ENCODE data around the gene FBRSL1. TPM values are rescaled to one million over a fixed set of nuclear protein-coding genes. Genes with fewer than 3 reads are reported as not detected.
"Not testable (repeated sequence)": the region's sequence is repeated elsewhere in the genome, so short reads cannot be mapped to it uniquely, and the experiment has no call there.

The FBRSL1 gene
- polyA plus RNA-seq, 3 donors: 80.6 to 90.2 (median 82.2) TPM

DNA sequence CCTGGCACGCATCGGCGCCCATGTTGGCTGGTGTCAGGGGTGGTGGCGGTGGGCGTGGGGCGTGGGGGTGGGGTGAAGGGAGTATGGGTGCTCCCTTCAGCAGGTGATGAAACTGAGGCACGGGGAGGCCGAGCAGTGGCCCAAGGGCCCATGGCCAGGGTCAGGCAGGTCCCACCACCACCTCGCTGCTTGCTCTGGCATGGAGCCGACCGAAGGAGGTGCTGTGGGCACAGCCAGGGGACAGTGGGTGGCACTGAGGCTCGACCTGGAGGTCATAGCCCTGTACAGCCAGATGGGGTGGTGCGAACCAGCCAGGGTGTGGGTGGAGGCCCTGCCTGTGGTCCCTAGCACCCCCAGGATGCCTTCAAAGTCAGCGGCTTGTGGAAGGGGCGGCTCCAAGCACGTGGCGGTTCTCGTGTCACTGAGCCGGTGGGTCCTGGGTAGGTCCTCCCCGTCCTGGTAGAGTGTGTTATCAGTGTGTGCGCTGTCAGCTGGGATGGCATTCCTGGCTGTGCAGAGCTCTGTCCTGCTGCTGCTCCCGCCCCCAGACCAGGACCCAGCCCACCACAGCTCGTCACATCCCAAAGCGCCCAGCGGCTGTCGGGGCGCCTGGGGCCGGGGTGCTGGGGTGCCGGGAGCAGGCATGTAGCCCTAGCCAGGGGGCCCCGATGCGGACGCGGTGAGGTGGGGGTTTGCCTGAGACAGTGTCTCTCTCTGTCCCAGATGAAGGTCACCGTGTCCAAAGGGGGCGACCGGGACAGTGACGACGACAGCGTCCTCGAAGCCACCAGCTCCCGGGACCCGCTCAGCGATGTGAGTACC lies 35.3 kb downstream of the FBRSL1 start:
- no peak for DNase-seq

DNA sequence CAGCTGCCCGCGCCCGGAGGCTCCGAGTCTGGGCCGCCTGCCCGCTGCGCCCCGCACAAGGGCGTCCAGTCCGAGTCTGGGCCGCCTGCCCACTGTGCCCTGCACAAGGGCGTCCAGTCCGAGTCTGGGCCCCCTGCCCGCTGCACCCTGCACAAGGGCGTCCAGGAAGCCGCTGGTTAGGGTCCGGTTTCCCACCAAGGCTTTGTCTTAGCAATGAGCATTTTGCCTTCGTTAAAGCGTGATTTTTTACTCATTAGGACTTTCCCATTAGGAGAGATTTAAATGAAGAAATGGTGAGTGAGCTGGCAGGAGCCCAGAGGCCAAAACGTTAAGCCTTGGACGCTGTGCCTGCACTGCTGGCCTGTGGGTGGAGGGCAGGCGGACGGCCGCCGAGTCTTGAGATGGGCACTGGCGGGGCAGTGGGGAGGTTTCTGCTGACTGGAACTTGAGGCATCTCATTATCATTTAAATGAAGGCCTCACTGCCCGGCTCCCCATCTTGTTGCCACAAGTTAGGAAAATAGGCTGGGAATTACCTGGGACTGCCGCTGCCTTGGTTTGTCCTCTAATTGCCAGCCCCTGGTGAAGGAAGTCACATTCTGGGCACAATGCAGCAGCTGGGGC lies 36.0 kb downstream of the FBRSL1 start:
- DNase-seq: no peak

- no peak for DNase-seq
These were observed 37.4 kb downstream of the FBRSL1 start for GRCh38 chr12:132527186-132527882.

DNA sequence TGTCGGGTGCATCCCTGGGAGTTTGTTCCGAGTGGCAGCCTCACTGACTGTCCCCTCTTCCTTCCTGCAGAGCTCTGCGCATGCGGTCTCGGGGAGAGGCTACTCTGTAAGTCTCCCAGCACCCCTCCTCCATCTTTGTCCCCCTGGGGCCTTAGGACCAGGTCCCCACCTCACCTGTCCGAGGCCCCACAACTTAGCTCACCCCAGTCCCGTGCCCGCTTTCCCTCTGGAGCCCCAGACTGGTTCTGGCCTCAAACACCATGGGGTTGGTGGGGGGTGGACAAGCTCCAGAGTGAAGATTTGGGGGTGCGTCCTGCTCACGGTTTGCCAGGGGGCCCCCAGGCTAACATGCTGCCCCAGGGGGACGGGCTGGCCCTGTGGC lies 37.9 kb downstream of the FBRSL1 start:
- no peak for DNase-seq

GRCh38 chr12:132528564-132529106 lies 38.7 kb downstream of the FBRSL1 start:
- DNase-seq: no peak

- DNase-seq: no peak
These were observed 39.3 kb downstream of the FBRSL1 start for GRCh38 chr12:132529156-132529839.

- DNase-seq: no peak
These were observed 40.0 kb downstream of the FBRSL1 start for GRCh38 chr12:132529906-132530305.

GRCh38 chr12:132530447-132530846 lies 40.5 kb downstream of the FBRSL1 start:
- no peak for DNase-seq

DNA sequence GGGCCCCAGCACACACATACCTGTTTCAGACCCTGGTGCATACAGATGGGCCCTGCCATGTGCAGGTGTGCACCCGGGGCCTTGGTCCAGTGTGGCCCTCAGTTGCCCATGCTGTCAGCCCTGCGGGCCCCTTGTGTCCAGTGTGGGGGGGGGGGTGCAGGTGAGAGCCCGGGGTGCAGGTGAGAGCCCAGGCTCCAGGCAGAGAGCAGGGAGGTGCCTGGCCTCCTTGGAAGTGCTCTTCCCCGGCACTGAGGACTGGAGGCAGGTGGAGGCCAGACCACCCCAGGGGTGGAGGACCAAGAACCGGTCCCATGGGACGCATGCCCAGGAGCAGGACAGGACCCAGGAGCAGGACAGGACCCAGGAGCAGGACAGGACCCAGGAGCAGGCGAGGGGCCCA lies 40.9 kb downstream of the FBRSL1 start:
- DNase-seq: no peak

DNA sequence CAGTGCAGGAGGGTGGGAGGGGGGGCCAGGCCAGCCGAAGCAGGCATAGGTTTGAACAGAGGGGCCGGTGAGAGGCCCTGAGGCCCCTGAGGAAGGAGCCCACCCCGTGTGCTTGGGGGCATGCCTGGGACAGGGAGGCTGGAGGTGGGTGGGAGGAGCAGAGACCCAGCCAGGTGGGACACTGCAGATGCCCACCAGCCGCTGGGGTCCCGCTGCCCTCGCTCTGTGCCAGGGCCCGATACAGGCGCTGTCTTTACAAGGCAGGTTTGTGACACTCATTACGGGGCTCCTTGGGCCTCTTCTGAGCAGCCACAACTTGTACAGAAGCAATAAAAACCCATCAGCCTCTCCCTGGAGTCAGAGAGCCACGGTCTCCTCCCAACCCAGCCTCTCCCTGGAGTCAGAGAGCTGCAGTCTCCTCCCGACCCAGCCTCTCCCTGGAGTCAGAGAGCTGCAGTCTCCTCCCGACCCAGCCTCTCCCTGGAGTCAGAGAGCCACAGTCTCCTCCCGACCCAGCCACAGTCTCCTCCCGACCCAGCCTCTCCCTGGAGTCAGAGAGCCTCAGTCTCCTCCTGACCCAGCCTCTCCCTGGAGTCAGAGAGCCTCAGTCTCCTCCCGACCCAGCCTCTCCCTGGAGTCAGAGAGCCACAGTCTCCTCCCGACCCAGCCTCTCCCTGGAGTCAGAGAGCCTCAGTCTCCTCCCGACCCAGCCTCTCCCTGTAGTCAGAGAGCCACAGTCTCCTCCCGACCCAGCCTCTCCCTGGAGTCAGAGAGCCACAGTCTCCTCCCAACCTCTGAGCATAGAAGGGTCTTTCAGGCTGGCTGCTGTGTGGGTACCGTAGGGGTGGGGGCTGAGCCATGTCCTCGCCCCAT lies 43.0 kb downstream of the FBRSL1 start:
- DNase-seq: not testable (repeated sequence)

DNA sequence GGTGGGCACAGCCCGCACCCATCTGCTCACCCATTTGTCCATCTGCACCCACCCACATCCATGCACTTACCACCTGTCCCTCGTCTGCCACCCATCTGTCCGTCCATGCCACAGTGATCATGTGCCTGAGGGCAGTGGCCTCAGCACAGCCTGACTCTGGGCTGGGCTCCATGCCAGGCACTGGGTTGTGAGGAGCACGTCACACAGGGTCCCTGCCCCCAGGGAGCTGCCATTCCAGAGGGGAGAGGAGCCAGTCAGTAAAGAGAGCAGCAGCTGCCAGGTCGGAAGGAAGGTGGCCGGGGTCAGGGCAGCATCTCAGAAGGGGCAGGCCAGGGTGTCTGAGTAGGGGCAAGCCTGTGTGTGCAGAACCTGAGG lies 43.6 kb downstream of the FBRSL1 start:
- DNase-seq: no peak

DNA sequence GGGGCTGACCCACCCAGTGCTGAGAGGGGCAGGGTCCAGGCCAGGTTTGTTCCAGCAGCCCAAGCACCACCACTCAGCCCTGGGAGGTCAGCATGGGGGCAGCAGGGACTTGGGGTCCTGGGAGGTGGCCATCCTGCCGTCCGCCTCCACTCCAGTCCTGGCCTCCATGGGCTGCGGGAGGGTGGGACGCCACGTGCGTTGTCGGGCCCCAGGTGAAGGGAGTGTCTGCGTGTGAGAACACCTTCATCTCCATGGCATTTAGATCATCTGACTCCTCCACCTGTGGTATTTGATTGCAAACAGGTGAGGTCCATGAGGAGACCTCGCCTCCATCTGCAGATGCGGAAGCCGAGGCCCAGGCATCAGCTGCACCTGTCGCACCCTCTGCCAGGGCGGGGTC lies 44.1 kb downstream of the FBRSL1 start:
- DNase-seq: no peak

DNA sequence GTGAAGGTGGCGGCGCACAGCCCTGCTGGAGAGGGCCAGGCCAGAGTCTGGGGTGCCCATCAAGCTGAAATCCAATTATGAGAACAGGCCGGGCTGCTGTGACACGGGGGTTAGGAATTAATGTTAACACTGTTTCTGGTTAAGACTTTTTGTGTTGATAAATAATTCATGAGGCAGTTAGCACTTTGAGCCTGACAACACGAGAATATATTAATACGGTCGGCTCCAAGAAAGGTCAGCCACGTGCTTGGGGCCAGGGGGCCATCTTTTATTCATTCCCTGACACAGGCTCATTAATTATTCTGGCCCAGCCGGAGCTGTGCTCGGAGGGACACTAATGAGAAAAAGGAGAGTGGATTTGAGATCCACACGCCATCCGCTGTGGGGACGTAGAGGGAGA lies 45.1 kb downstream of the FBRSL1 start:
- no peak for DNase-seq

DNA sequence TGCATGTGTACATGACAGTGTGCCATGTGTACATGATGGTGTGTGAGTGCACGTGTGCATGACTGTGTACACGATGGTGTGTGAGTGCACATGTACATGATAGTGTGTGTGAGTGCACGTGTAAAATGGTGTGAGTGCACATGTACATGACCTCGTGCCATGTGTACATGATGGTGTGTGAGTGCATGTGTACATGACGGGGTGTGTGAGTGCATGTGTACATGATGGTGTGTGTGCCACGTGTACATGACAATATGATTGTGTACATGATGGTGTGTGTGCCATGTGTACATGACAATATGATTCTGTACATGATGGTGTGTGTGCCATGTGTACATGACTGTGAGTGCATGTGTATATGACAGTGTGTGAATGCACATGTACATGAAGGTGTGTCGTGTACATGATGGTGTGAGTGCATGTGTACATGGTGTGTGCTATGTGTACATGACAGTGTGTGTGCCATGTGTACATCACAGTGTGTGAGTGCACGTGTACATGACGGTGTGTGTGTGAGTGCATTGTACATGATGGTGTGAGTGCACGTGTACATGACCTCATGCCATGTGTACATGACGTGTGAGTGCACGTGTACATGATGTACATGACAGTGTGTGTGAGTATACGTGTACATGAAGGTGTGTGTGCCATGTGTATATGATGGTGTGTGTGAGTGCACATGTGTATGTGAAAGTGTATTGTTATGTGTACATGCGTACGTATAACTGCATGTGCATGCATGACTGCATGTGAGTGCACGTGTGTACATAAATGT lies 46.3 kb downstream of the FBRSL1 start:
- DNase-seq: no peak

DNA sequence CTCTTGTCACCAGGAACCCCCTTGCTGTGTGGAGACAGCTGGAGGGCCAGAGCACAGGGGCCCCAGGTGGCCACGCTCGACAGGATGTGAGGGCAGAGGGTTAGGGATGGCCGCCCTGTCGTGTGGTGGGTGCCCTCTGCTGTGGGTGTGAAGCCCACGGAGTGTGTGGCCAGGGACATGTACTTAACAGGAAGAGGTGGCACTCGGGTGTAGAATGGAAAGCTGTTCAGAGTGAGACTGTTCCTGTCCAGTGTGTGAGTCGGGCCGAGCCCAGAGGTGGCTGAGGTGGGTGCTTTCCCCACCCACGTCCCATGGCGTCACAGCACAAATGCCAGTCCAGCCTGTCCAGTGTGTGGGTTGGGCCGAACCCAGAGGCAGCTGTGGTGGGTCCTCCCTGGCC lies 47.1 kb downstream of the FBRSL1 start:
- DNase-seq: no peak

DNA sequence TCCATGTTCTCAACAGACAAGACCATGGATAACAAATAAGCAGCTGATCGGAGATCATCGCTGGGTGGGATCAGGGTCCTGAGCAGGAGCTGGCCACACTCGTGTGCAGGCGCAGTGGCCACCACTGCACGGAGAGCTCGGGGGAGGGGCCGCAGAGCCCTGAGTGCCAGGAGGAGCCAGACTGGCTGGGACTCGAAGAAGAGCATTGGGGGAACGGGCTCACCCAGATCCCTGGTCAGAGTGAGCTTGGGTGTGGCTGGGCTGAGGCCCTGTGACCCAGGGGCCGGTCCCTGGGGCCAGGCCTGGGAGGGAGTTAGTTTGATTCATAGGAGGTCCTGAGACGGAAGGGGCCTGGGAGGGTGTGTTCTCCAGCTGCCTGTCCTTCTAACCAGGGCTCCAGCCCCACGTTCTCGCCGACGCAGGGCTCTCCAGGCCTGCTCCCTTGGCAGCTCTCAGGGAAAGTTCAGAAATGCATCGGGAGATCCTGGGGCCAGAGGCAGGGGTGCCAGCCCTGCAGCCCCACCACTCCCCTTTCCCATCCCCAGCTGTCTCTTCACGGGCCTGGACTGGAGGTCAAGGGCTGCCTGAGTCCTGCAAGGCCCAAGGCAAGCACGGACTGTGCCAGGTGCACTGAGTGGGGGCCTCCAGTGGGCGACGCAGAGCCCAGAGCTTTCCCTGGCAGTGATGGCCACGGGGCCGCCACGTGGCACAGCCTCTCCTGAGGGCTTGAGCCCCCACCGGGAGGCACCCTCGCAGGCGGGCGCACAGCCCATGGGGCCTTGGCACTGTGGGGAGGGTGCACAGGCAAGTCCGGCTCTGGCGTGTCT lies 48.1 kb downstream of the FBRSL1 start:
- DNase-seq: no peak

DNA sequence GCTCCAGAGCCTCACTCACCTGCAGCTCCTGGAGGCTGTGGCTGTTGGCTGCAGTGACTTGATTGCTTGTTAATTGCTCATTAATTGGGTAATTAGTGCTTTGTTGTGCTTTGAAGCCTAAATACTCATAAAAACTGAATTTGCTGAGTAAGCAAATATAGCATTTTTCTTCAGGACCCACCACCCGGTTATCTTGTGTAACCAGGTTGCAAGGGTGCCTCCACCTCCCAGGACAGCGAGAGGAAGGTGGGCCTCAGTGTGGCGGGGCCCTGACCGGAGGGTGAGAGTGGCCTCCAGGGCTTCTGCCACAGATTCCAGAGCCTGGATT lies 48.7 kb downstream of the FBRSL1 start:
- DNase-seq: no peak

DNA sequence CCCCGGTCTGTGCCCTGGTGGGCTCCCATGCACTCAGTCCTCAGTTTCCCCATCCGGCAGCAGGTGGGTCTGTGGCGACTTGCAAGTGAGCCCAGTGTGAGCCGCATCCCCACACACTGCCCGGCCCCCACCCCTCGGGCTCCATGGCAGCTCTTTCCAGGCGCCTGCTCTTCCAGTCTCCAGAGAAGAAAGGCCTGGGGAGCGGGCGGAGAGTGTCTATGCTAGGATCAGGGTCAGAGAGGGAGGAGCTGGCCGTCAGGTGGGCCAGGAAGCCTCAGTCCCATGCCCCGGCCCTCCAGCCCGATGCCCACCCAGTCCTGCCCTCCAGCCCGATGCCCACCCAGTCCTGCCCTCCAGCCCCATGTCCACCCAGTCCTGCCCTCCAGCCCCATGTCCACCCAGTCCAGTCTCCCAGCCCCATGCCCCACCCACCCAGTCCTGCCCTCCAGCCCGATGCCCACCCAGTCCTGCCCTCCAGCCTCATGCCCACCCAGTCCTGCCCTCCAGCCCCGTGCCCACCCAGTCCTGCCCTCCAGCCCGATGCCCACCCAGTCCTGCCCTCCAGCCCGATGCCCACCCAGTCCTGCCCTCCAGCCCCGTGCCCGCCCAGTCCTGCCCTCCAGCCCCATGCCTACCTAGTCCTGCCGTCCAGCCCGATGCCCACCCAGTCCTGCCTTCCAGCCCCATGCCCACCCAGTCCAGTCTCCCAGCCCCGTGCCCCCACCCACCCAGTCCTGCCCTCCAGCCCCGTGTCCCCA lies 49.2 kb downstream of the FBRSL1 start:
- DNase-seq: no peak

DNA sequence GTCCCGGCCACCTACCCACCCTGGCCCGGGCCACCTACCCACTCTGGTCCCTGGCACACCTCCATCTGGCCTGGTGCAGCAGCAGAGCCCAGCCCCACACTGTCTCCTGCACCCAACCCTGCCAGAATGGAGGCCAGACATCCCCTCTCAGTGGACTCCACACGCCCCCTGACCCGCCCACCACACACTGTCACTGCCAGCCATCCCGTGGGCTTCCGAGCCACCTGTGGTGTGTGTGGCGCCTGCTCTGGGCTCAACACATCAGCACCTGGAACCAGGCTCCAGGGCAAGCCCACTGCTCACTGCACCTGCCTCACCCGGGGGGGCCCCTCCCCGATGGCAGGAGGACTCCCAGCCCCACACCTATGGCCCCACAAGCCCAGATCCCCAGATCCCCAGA lies 50.5 kb downstream of the FBRSL1 start:
- no peak for DNase-seq
